Measurements from ENCODE around the gene KNTC1. TPM values are rescaled to one million over a fixed set of nuclear protein-coding genes. Genes with fewer than 3 reads are reported as not detected.
"Not testable (repeated sequence)": the region's sequence is repeated elsewhere in the genome, so short reads cannot be mapped to it uniquely, and the experiment has no call there.

KNTC1 gene
- total RNA-seq, 1 experiment from 2014 or later, result 55.8 TPM

- Histone ChIP-seq H3K4me1 (no peaks in the 10 kb centered on the region), H3K36me3 (ENCODE audit: control insufficient read depth, insufficient read depth, low read length) (no peaks in the 10 kb centered on the region), H3K4me3 (ENCODE audit: low read depth, low read length) (no peak overlapping the region), H3K9me3 (no peaks in the 10 kb centered on the region), H3K27me3 (replicated peaks; ENCODE audit: control insufficient read depth, insufficient read depth, low read length) (no peaks in the 10 kb centered on the region)
- no peak overlapping the region for H3K27ac Mint-ChIP-seq (ENCODE audit: unreplicated experiment)
- CTCF ChIA-PET, result no interaction called here
- TF ChIP-seq CTCF (IDR thresholded peaks at IDR 0.05; ENCODE audit: insufficient read depth in 1 of 2, low read depth in 1 of 2, low read length in 1 of 2, severe bottlenecking in 1 of 2, unreplicated experiment in 1 of 2), result no peak
- H3K4me1 Mint-ChIP-seq (ENCODE audit: low read depth, unreplicated experiment), result no peaks in the 10 kb centered on the region
- BruUV-seq (replicated peaks), result no TSS peak
- intact Hi-C loops (cut with micrococcal nuclease; ENCODE audit: unreplicated experiment), result no loop called here
- H3K36me3 Mint-ChIP-seq (ENCODE audit: insufficient read depth, unreplicated experiment), result peaks cover 48% of the 10 kb centered on the region
- POLR2A ChIA-PET, result no interaction called here
- H3K27me3 Mint-ChIP-seq (ENCODE audit: insufficient read depth, unreplicated experiment), result no peaks in the 10 kb centered on the region
- no peak overlapping the region for H3K4me3 Mint-ChIP-seq (ENCODE audit: unreplicated experiment)
- no peaks in the 10 kb centered on the region for H3K9me3 Mint-ChIP-seq (ENCODE audit: unreplicated experiment)
- DNase-seq, result no peak
These were observed 42.2 kb downstream of the KNTC1 start for GRCh38 chr12:122569288-122569687.

DNA sequence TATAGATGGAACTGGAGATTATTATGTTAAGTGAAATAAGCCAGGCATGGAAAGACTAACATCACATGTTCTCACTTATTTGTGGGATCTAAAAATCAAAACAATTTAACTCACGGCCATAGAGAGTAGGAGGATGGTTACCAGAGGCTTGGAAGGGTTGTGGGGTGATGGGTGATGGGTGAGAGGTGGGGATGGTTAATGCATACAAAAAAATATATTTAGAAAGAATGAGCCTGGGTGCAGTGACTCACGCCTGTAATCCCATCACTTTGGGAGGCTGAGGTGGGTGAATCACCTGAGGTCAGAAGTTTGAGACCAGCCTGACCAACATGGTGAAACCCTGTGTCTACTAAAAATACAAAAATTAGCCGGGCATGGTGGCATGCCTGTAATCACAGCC is 43.0 kb downstream of the KNTC1 start:
- H3K4me3 ChIP-seq (ENCODE audit: low read depth, low read length); H3K4me1 ChIP-seq; H3K4me3 Mint-ChIP-seq (ENCODE audit: unreplicated experiment); H3K27me3 ChIP-seq (replicated peaks; ENCODE audit: control insufficient read depth, insufficient read depth, low read length); H3K9me3 ChIP-seq; H3K27me3 Mint-ChIP-seq (ENCODE audit: insufficient read depth, unreplicated experiment); H3K36me3 ChIP-seq (ENCODE audit: control insufficient read depth, insufficient read depth, low read length); DNase-seq; H3K27ac Mint-ChIP-seq (ENCODE audit: unreplicated experiment); BruUV-seq (replicated peaks); H3K9me3 Mint-ChIP-seq (ENCODE audit: unreplicated experiment); intact Hi-C loops (cut with micrococcal nuclease; ENCODE audit: unreplicated experiment); POLR2A ChIA-PET; H3K4me1 Mint-ChIP-seq (ENCODE audit: low read depth, unreplicated experiment); CTCF ChIA-PET: not testable (repeated sequence)
- H3K36me3 Mint-ChIP-seq (ENCODE audit: insufficient read depth, unreplicated experiment), result peaks cover 44% of the 10 kb centered on the region

GRCh38 chr12:122571821-122572220 is 44.8 kb downstream of the KNTC1 start:
- Histone ChIP-seq H3K4me3 (ENCODE audit: low read depth, low read length) (no peak overlapping the region), H3K9me3 (no peaks in the 10 kb centered on the region), H3K36me3 (ENCODE audit: control insufficient read depth, insufficient read depth, low read length) (no peaks in the 10 kb centered on the region; the same call in 1 of the 2 replicates), H3K27me3 (replicated peaks; ENCODE audit: control insufficient read depth, insufficient read depth, low read length) (no peaks in the 10 kb centered on the region), H3K4me1 (no peaks in the 10 kb centered on the region)
- CTCF ChIA-PET, result no interaction called here
- Mint-ChIP-seq H3K36me3 (ENCODE audit: insufficient read depth, unreplicated experiment) (peaks cover 55% of the 10 kb centered on the region), H3K4me3 (ENCODE audit: unreplicated experiment) (no peak overlapping the region), H3K9me3 (ENCODE audit: unreplicated experiment) (no peaks in the 10 kb centered on the region), H3K27ac (ENCODE audit: unreplicated experiment) (no peak overlapping the region), H3K4me1 (ENCODE audit: low read depth, unreplicated experiment) (no peaks in the 10 kb centered on the region), H3K27me3 (ENCODE audit: insufficient read depth, unreplicated experiment) (no peaks in the 10 kb centered on the region)
- BruUV-seq (replicated peaks), result no TSS peak
- POLR2A ChIA-PET, result no interaction called here
- no peak for DNase-seq
- intact Hi-C loops (cut with micrococcal nuclease; ENCODE audit: unreplicated experiment), result no loop called here
- TF ChIP-seq CTCF (IDR thresholded peaks at IDR 0.05; ENCODE audit: insufficient read depth in 1 of 2, low read depth in 1 of 2, low read length in 1 of 2, severe bottlenecking in 1 of 2, unreplicated experiment in 1 of 2), result no peak

DNA sequence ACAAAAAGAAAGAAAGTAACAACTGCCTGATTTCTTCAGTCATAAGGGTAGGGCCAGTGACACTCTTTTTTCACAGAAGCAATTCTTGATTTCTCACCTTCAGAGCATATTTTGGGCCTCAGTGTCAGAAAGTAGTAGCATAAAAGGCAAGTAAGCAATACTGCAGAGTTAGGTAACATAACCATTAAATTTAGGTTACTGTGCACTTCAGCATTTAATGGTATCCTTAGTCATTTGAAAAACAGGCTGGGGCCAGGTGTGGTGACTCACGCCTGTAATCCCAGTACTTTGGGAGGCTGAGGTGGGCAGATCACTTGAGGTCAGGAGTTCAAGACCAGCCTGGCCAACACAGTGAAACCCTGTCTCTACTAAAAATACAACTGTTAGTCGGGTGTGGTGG is 56.2 kb downstream of the KNTC1 start:
- CTCF ChIA-PET; intact Hi-C loops (cut with micrococcal nuclease; ENCODE audit: unreplicated experiment); POLR2A ChIA-PET; H3K27me3 ChIP-seq (replicated peaks; ENCODE audit: control insufficient read depth, insufficient read depth, low read length); H3K36me3 ChIP-seq (ENCODE audit: control insufficient read depth, insufficient read depth, low read length); H3K27me3 Mint-ChIP-seq (ENCODE audit: insufficient read depth, unreplicated experiment); H3K9me3 ChIP-seq; H3K4me3 ChIP-seq (ENCODE audit: low read depth, low read length); DNase-seq; H3K9me3 Mint-ChIP-seq (ENCODE audit: unreplicated experiment); H3K4me1 ChIP-seq; H3K4me1 Mint-ChIP-seq (ENCODE audit: low read depth, unreplicated experiment); H3K4me3 Mint-ChIP-seq (ENCODE audit: unreplicated experiment); H3K27ac Mint-ChIP-seq (ENCODE audit: unreplicated experiment); BruUV-seq (replicated peaks): not testable (repeated sequence)
- peaks cover 66% of the 10 kb centered on the region for H3K36me3 Mint-ChIP-seq (ENCODE audit: insufficient read depth, unreplicated experiment)

Measured in Caco-2 (cell line).